Activated CD4-positive, alpha-beta T cell treated with anti-CD3 and anti-CD28 coated beads, Interleukin-2, amount 50 U/mL, for 16 hours (primary cell): ENCODE data around the gene GABBR2.

Experiments used
- DNase-seq: peaks from one replicate; pipeline ENCODE4 v3.0.0-alpha.2; 2020

GABBR2 gene

DNA sequence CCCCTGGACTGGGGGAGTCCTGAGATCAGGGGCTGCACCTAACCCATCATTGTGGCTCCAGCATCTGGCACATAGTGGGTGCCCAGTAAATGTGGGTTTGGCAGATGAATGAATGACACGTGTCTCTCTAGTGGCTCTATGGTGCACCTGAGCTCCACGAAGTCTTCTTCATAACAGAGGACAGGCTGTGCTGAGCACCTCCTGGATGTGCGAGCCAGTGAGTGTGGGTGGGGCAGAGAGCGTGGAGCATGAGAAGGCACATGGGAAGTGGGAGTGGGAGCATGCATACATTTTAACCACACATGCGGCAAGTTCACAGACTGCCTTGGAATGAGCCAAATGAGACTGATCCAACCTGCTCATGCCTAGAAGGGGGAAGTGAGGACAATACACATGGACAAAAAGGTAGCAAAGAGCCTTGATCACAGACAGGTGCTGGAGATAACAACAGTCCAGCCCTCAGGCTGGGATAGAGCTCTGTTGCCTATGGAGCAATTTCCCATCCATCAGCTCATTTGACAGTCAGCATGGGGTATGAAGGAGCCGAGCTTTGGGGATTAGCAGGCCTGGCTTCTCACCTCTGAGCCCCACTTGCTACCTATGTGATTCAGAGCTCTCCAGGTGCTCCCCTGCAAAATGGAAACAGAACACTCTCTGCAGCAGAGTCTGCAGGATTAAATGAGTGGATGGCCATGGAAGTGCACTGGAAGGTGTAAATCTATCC is 377.0 kb downstream of the GABBR2 start:
- DNase-seq, result no peak

DNA sequence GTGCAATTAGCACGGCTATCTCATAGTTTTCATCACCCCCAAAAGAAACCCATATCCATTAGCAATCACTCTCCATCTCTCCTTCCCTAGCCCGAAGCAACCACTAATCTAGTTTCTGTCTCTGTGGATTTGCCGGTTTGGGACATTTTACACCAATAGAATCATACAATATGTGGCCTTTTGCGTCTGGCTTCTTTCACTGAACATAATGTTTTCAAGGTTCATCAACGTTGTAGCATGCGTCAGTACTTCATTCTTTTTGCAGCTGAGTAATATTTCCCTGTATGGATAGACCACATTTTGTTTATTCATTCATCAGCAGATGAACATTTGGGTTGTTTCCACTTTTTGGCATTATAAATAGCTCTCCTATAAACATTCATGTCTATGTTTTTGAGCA is 377.9 kb downstream of the GABBR2 start:
- no peak for DNase-seq

DNA sequence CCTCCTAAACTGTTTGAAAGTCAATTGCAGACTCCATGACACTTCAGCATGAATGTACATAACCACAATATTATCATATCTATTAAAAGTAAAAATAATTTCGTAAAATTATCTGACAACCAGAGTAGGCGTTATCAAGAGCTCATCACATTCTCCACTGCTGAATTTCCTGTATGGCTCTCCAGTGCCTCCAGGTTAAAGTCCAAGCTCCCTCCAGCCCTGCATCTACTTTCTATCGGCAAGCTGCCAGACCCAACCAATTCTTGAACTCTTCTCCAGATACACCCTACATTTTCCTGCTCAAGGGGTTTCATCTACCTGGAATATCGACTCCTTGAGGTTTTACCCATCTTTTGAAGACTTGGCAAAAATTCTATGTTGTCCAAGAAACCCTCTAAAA is 378.8 kb downstream of the GABBR2 start:
- DNase-seq, result no peak

DNA sequence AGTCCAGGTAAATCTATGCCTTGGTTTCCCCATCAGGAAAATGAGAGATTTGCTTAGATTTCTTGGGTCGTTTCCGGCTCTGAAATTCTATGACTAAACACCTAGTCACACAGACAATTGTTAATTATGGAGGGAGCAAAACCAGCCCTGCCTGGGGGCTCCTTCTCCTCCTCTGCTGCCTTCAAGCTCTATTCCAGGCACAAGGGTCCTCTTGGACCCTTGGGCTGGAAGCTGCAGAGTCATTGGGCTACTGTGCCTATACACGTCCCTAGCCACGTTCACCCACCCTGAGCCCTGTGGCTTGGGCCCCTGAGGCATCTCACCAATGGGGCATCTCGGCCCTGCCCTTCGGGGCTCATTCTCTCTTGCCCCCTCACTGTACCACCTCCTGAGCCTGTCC is 379.5 kb downstream of the GABBR2 start:
- no peak for DNase-seq

DNA sequence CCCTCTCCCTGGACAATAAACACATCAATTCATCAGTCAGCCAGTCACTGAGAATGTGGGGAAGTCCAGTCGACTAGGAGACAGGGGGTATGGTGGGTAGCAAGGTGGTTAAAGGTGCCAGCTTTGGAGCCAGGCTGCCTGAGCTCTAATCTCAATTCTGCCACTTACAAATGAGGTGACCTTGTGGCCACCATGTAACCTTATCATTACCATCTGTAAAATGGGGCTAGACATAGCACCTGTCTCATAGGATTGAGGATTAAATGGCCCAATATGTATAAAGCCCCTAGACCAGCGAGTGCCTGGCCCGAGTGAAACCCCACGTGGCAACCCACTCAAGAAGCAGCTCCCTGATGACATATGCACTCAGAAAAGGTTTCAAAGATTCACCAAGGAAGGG is 380.0 kb downstream of the GABBR2 start:
- DNase-seq, result no peak

DNA sequence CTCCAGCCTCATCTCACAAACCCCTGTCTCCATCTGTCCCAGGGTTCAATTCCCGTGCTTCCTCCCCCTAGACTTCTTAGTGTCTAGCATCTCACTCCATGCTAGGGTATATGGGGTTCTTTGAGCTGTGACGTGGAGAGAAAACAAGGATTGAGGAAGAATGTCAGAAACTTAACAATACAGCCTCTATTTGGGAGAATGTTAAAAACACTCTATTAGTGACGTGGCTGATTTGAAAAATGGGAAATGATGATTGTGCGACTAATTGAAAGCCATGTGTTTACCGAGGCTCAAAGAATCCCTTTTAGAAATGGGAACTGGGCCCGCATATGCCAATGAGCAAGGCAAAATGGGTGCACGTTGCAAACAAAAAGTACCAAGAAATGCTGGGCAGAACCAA is 380.6 kb downstream of the GABBR2 start:
- no peak for DNase-seq

DNA sequence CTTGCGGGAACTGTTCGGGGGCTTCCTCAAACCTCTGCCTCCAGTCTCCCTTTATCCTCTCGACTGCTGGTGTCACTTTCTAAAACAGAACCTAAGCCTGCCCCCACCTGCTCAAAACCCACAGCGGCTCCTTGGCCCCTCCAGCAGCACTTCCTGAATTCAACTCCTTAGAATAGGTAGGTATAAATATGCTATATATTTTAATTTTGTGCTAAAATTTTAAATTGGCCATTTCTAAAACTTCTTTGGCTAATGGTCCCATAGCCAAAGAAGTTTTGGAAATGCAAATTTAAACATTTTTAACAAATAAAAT is 381.5 kb downstream of the GABBR2 start:
- no peak for DNase-seq

DNA sequence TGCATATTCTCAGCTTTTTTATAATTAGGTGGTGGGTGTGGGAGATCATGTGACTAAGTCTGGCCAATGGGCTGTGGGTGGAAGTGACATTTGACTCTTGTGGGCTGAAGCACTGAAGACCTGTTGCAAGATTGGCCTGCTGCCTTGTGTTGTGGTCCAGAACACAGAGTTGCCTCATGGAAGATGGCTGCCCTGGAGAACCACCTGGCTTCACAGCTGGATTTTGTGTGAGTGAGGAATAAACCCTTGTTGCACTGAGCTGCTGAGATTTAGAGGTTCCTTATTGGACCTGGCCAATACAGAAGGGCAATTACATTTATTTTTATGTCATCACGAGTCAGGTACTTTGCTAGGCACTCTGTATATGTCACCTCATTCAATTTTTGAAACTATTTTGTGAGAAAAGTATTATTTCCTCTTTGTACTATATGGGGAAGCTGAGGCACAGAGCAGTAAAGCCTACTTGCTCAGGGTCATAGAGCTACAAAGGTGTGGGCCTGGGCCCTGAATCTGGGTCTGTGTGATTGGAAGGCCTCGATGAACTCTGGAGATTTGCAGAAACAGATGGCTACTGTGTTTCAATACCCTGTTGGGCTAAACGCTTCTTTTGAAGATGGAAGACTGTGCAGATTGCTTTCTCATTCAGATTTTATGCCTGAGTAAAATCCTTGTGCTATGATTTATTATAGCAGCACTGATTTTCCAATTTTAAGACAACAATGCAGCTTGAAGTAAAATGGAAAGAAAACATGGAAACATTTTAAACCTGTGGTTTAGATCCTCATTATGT is 382.1 kb downstream of the GABBR2 start:
- no peak for DNase-seq

DNA sequence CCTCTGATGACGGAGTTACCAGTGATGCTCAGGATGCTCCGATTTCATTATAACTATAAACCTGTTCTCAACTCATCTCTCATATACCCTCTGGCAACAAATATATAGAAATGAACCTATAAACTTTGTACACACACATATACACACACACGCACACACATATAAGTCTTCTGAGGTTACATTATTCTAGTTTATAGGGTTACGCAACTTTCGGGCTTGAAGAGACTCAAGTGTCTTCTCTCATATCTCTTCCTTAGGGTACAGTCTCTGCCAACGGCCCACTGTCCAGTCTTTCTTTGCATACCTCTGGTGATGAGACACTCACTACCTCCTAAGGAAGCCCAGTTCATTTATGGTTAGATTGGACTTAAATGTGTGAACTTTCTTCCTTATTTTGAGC is 383.9 kb downstream of the GABBR2 start:
- no peak for DNase-seq

DNA sequence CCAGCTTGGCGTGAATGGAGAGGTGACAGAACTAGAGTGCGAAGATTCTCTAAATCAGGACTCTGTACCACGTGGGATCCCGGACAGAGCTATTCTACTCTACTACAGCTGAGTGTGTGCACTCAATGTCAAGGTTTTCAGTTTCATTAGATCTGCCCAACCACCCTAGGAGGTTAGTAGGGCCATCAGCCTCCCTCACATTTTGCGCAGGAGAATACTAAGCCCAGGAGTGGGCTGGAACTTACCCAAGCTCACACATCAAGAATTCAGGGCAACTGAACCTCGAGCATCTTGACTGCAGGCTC is 385.0 kb downstream of the GABBR2 start:
- DNase-seq, result no peak

DNA sequence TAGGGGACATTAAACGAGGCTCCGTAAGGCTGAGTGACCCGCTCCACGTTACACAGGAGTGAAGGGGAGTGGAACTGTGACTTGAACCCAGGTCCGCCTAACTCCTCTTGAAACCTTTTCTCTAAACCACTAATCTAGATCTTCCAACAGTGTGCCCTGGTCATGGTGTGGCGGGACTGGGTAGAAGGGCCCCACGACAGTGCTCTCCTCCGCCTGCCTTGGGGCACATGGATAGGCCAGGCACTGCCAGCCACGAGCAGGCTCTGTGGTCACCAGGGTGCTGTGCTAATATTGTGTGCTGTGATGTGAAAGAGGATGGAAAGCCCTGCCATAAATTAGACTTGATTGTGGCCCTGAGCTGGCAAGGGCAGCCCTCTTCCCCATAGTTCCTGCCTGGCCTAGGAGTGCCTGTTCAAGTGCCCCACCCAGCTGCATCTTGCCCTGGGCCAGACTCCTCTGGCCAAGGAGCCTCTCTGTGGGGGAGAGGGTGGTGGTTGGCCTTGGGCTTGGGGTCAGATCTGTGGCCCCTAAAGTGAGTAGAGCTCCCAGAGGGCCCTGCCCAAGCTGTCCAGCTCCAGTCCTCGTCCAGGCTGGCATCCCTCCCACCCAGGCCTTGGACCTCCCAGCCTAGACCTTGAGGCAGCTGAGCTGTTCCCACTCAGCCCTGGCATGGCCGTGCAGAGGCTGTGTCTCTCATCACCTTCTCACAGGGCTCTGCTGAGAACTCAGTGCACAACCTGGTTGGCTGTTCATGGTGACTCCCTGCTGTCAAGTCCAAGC is 385.5 kb downstream of the GABBR2 start:
- no peak for DNase-seq

DNA sequence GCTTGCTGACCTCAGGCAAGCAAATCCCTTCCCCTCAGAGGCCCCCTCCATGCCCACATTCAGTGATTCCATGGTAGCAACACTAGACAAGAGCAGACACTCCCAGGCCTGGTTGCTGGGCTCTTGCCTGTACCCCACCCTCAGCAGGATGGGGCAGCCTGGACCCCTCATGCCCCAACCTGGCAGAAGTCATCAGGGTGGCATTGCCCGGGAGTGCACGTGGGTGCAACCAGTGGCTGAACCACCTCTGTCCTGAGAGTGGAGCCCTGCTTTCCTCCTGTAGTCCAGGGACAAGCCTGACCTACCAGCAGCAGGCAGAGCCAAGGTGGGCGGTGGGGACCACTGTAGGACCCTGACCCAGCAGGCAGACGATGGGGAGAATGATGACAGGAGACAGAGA is 387.5 kb downstream of the GABBR2 start:
- DNase-seq, result no peak

DNA sequence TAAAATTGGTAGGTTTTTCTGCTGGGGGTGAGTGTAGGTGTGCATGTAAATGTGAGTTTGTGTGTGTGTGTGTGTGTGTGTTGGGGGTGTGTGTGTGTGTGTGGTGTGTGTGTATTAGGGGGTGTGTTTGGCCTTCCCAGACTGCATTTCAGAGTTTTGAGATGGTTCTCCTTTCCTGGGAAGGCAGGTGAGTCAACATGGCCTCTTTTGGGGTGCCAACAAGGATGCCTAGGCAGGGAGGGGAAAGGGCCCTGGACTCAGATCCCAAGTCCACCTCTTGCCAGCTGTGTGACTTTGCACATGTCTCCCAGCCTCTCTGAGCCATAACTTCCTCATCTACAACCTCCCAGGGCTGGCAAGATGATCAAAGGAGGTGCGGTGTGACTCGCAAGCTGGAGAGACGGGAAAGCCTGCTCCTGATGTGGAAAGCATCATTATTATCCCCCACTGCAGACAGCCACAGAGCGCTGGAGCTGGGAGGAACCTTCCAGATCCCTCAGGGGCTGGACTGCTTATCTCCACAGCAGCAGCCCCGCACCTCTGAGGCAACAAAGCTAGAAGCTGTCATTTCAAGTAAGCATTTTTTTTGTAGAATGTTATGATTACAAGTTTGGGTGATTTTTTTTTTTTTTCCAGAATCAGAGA is 389.8 kb downstream of the GABBR2 start:
- no peak for DNase-seq

DNA sequence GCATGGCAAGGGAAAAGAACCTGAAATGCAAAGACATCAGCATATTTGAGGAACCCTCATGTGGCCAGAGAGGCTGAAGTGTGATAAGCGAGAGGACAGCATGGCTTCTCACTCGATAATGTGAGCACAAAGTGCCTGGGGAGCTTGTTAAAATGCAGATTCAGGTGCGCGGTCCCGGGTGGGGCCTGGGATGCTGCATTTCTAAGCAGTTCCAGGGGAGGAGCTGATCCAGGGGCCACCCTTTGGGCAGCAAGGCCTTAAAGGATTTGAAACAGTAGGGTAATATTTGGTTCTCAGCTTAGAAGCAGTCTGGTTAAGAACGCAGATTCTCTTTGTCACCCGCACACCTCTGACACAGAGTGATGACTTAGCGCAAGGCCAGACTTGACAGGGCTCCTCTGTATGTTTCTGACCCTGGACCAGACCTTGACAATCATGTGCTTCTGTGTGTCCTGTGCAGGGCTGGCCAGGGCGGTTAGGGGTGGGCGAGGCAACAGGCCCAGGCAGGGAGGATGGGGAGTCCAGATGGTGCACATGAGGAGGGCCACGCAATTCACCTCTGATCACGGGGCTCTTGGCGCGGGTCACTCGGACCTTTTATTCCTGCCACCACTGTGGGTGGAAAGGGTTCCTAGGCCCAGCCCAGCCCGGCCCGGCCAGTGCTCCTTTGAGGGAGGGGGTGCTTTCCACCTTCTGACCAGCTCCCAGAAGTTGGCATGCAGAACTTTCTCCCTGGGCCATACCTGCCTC is 390.5 kb downstream of the GABBR2 start:
- DNase-seq, result no peak

DNA sequence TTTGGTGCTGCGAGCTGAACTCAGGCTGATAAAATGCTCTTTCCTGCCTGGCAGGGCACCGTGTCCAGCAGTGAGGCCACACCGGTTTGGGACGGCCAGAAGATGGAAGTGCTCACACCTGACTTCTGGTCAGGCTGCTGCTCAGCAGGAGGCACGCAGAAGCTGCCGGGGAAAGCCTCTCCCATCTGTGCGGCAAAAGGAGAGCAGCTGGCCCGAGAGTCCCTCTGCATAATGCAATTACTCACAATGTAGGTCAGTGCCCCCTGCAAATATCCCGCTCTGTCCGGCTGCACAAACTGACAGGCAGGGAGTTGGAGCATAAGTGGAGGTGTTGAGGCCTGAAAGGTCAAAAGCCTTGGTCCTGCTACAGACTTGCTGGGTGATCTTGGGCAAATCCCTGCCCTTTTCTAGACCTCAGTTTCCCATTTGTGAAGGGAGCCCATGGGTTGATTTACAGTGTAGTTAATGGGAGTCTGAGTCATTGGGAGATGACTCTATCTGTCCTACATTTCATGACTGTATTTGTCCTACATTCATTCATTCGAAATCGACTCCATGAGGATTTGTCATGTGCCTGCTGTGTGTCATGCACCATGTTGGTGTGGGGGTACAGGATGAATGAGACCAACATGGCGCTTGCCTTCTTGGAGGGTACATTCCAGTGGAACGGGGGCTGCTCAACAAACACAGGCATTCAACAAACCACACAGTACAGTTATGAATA is 391.4 kb downstream of the GABBR2 start:
- no peak for DNase-seq

DNA sequence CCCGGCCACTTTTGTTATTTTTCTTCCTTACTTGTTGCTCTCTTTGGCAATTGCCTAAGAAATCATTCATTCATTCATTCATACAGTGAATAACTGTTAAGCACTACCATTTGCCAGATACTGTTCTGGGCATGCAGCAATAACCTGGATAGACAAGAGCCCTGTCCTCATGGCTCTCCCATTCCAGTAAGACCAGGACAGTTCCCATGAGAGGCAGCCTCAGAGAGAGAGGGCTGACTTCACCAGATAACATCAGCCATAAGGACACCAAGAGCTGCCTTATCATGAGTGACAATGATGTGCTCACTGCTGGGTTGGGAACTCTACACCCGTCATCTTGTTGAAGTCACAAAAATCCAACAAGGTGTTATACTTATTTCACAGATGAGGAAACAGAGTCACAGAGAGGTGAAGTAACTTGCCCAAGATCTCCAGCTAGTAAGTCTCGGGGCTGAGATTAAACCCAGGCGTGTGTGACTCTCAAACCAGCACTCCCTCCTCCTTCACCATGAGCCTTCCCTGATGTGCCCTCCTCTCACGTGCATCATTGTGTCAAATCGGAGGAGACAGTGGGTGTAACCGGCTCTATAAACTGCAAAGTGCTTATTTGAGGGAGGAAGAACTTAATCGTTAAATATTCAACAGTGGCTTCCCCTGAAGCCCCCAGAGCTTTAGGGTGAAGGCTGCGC is 392.1 kb downstream of the GABBR2 start:
- DNase-seq, result no peak

DNA sequence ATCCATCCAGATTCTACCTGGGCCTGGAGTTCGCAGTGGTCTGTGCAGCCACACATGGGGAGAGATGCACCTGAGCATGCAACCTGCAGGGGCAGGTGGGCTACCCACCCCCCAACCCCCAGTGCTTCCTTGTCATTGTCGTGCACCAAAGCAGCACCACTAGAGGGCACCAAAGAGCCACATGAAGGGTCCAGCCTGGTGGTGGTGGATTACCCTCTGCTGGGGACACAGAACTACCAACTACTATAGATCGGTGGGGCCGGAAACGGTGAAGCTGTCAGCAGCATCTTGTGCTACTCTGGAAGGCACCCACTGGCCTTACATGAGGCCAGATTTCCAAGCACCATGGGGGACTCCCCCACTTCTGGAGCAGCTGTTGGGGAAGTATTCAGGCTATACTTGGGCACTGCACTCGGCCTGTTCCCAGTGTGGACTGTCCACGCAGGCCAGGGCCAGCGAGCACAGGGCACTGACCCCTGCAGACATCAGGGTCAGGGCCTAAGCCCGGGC is 393.1 kb downstream of the GABBR2 start:
- DNase-seq, result peak; percentile 76

DNA sequence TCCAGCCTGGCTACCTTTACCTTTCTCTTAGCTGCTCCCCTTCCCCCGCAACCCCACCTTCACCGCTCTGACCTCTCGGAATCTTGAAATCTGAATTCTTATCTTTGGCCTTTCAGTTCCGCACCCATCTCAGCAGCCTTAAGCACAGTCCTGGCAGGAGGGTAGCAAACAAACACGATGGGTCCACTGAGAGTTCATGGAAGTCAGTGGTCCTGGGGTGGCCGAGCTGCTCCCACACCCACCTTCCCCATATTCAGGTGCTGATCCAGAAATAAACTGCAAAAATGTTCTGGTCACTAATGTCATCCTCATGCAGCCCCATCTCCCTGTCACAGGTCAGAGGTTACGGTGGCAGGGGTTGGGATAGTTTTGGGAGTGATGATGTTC is 393.7 kb downstream of the GABBR2 start:
- DNase-seq, result no peak

DNA sequence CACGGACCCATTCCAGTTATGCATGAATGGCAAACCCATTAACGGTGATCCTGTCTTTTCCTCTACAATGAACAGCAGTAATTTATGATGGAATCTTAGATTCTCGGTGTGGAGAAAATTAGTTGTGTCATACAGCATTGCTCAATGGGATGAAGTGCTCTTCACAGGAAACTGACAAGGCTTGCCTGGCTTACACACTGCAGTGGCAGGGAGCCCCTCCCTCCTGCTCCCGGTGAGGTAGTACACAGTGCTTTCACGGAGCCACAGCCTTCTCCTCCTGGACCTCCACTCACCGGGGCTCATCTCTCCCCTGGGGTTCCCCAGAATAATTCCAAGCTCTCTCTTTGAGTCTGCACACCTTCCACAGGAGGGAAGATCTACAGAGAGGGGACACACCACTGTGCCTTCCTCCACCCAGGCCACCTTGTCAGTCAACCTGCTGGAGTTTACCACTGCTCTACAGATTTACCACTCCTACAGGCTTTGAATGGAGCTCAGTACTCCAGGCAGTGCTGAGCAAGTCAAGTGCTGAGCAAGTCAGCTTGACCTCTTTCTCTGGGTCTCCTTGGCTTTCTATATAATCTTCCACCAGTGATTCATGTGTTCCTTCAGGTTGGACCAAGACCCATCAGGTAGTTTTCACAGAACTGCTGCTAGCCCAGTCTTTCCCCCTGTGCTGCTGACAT is 394.2 kb downstream of the GABBR2 start:
- no peak for DNase-seq

DNA sequence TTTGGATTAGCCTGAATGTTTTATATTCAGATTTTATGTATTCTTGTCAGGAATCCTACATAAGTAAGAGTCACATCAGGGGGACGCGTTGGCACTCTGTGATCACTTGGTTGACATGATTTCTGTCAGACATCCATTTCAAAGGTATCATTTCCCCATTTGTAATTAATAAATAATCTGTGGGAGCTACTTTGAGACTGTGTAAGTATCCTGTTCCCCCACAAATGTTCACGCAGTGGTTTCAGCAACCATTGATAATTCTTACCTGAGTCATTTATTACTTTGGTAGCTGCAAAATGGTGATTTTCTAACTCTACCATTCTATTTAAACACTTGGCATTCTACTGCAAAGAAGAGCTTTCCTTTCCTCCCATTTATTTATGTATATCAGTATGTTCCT is 396.4 kb downstream of the GABBR2 start:
- DNase-seq, result no peak

DNA sequence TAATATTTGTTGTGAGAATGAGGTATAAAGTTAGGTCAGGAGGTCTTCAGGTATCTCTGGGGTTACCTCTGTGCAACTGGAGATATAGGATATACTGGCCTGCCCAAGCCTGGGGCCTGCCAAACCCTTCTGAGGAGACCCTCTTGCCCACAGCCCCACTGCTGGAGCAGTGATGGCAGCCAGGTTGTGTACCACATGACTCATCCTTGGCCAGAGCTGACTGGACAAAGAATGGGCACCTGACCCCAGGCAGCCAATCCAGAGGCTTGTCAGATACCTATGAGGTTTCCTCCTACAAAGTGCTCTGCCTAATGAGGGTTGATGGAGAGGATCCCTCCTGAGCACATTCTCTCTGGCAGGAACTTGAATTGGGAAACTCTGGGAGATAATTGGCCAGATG is 397.2 kb downstream of the GABBR2 start:
- DNase-seq, result no peak
